Measurements from ENCODE around the gene CAPN2.

The CAPN2 gene

GRCh38 chr1:223738465-223739365 is 26.4 kb downstream of the CAPN2 start (continued):
- TF ChIP-seq ZNF488 (tag by site-specific recombination; IDR thresholded peaks at IDR 0.05), result no peak
- TF ChIP-seq ZNF544 (tag by site-specific recombination; IDR thresholded peaks at IDR 0.05), result no peak
- TF ChIP-seq ZNF529 (tag by site-specific recombination; IDR thresholded peaks at IDR 0.05; ENCODE audit: insufficient replicate concordance), result no peak
- peak; percentile 87 for TF ChIP-seq ZNF362 (tag by site-specific recombination; IDR thresholded peaks at IDR 0.05)
- TF ChIP-seq KLF16 (tag by site-specific recombination; IDR thresholded peaks at IDR 0.05), result peak; percentile 29; the same call in 1 of the 2 replicates
- no peak for TF ChIP-seq ZBTB7A (tag by site-specific recombination; IDR thresholded peaks at IDR 0.05; ENCODE audit: low read depth)
- peak; percentile 67; the same call in 1 of the 2 replicates for TF ChIP-seq KLF10 (tag by site-specific recombination; IDR thresholded peaks at IDR 0.05)
- no peak for TF ChIP-seq HOXC10 (CRISPR knock-in tag; IDR thresholded peaks at IDR 0.05)
- TF ChIP-seq ZNF404 (tag by site-specific recombination; IDR thresholded peaks at IDR 0.05), result no peak
- TF ChIP-seq INSM2 (tag by site-specific recombination; IDR thresholded peaks at IDR 0.05), result no peak
- TF ChIP-seq ZNF664 (tag by site-specific recombination; IDR thresholded peaks at IDR 0.05), result no peak
- peak; percentile 93 for TF ChIP-seq TSHZ1 (tag by site-specific recombination; IDR thresholded peaks at IDR 0.05; ENCODE audit: borderline replicate concordance)
- no peak for TF ChIP-seq ZNF76 (tag by site-specific recombination; IDR thresholded peaks at IDR 0.05; ENCODE audit: borderline replicate concordance, low read depth)
- no peak for TF ChIP-seq HOXA7 (CRISPR knock-in tag; IDR thresholded peaks at IDR 0.05; ENCODE audit: borderline replicate concordance)
- TF ChIP-seq PBX3 (CRISPR knock-in tag; IDR thresholded peaks at IDR 0.05), result no peak
- TF ChIP-seq HIC1 (tag by site-specific recombination; IDR thresholded peaks at IDR 0.05), result 0 out of 2 replicates have a peak, but pooled peaks have one; percentile 17
- TF ChIP-seq ZNF645 (tag by site-specific recombination; IDR thresholded peaks at IDR 0.05), result no peak
- no peak for TF ChIP-seq ZNF558 (tag by site-specific recombination; IDR thresholded peaks at IDR 0.05)
- TF ChIP-seq ZSCAN5A (tag by site-specific recombination; IDR thresholded peaks at IDR 0.05), result no peak
- peak; percentile 69 for TF ChIP-seq ZIC2 (tag by site-specific recombination; IDR thresholded peaks at IDR 0.05)
- peak; percentile 39; the same call in 1 of the 2 replicates for TF ChIP-seq ZFP69B (tag by site-specific recombination; IDR thresholded peaks at IDR 0.05)
- TF ChIP-seq ZNF843 (tag by site-specific recombination; IDR thresholded peaks at IDR 0.05), result peak; percentile 60
- TF ChIP-seq ZNF768 (tag by site-specific recombination; IDR thresholded peaks at IDR 0.05), result no peak
- no peak for TF ChIP-seq GLI4 (tag by site-specific recombination; IDR thresholded peaks at IDR 0.05)
- no peak for TF ChIP-seq ZNF837 (tag by site-specific recombination; IDR thresholded peaks at IDR 0.05)
- no peak for TF ChIP-seq ZNF350 (tag by site-specific recombination; IDR thresholded peaks at IDR 0.05)

All from HEK293 (cell line).